A549 (cell line): ENCODE measurements around the gene TBC1D25.

Experiments used
- EP300 ChIP-seq, 2 experiments: fragments of >200 bp; sonication (Bioruptor Twin); formaldehyde crosslinking; IDR thresholded peaks; 2 replicates in 1 of 2; 3 replicates in 1 of 2; pipeline ENCODE4 v1.6.1; 2016 to 2017
- JUN ChIP-seq, 2 experiments: fragments of >200 bp; sonication (Bioruptor Twin); formaldehyde crosslinking; IDR thresholded peaks; 2 replicates in 1 of 2; 3 replicates in 1 of 2; pipeline ENCODE4 v1.6.1; 2016 to 2017
- NR3C1 ChIP-seq: fragments of >200 bp; sonication (Bioruptor Twin); formaldehyde crosslinking; IDR thresholded peaks from 3 replicates; pipeline ENCODE4 v1.6.1; 2017
- RFX5 ChIP-seq: fragments of 450-650 bp; IDR thresholded peaks from 2 replicates; pipeline ENCODE4 v1.7.1; 2014; ENCODE audit warnings: antibody characterized with exemption, mild to moderate bottlenecking, moderate library complexity
- TF ChIP-seq, protein P1 (sequence below): fragments of >200 bp; sonication (Bioruptor Twin); formaldehyde crosslinking; IDR thresholded peaks from 3 replicates; pipeline ENCODE4 v1.5.1; 2016
- TF ChIP-seq, protein P2 (sequence below): fragments of 200-600 bp; sonication (generic); IDR thresholded peaks from 2 replicates; pipeline ENCODE4 v1.6.1; 2016; ENCODE audit warnings: antibody characterized with exemption, mild to moderate bottlenecking, moderate library complexity
- TF ChIP-seq, protein P3 (sequence below): fragments of 450-650 bp; IDR thresholded peaks from 2 replicates; pipeline ENCODE4 v1.6.1; 2014; ENCODE audit warnings: antibody characterized with exemption

DNA sequence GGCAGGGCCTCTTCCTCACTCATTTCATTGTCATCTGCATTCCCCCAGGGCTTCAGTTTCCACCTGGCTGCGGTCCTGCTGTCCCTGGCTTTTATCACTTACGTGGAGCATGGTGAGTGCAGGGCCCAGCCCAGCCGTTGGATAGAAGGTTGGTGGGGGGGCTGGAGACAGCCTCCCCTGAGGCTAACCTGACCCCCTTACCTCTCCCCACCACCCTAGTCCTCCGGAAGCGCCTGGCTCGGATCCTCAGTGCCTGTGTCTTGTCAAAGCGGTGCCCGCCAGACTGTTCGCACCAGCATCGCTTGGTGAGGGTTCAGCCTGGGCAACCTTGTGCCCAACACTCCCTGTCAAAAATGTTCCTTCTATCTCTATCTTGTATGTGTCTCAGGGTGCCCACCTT, 23.7 kb upstream of the TBC1D25 start:
- TF ChIP-seq, protein P1, sequence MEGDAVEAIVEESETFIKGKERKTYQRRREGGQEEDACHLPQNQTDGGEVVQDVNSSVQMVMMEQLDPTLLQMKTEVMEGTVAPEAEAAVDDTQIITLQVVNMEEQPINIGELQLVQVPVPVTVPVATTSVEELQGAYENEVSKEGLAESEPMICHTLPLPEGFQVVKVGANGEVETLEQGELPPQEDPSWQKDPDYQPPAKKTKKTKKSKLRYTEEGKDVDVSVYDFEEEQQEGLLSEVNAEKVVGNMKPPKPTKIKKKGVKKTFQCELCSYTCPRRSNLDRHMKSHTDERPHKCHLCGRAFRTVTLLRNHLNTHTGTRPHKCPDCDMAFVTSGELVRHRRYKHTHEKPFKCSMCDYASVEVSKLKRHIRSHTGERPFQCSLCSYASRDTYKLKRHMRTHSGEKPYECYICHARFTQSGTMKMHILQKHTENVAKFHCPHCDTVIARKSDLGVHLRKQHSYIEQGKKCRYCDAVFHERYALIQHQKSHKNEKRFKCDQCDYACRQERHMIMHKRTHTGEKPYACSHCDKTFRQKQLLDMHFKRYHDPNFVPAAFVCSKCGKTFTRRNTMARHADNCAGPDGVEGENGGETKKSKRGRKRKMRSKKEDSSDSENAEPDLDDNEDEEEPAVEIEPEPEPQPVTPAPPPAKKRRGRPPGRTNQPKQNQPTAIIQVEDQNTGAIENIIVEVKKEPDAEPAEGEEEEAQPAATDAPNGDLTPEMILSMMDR, result no peak
- TF ChIP-seq, protein P2, sequence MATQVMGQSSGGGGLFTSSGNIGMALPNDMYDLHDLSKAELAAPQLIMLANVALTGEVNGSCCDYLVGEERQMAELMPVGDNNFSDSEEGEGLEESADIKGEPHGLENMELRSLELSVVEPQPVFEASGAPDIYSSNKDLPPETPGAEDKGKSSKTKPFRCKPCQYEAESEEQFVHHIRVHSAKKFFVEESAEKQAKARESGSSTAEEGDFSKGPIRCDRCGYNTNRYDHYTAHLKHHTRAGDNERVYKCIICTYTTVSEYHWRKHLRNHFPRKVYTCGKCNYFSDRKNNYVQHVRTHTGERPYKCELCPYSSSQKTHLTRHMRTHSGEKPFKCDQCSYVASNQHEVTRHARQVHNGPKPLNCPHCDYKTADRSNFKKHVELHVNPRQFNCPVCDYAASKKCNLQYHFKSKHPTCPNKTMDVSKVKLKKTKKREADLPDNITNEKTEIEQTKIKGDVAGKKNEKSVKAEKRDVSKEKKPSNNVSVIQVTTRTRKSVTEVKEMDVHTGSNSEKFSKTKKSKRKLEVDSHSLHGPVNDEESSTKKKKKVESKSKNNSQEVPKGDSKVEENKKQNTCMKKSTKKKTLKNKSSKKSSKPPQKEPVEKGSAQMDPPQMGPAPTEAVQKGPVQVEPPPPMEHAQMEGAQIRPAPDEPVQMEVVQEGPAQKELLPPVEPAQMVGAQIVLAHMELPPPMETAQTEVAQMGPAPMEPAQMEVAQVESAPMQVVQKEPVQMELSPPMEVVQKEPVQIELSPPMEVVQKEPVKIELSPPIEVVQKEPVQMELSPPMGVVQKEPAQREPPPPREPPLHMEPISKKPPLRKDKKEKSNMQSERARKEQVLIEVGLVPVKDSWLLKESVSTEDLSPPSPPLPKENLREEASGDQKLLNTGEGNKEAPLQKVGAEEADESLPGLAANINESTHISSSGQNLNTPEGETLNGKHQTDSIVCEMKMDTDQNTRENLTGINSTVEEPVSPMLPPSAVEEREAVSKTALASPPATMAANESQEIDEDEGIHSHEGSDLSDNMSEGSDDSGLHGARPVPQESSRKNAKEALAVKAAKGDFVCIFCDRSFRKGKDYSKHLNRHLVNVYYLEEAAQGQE, result no peak
- no peak for TF ChIP-seq RFX5
- TF ChIP-seq, protein P3, sequence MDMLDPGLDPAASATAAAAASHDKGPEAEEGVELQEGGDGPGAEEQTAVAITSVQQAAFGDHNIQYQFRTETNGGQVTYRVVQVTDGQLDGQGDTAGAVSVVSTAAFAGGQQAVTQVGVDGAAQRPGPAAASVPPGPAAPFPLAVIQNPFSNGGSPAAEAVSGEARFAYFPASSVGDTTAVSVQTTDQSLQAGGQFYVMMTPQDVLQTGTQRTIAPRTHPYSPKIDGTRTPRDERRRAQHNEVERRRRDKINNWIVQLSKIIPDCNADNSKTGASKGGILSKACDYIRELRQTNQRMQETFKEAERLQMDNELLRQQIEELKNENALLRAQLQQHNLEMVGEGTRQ, result no peak
- TF ChIP-seq JUN (IDR thresholded peaks at IDR 0.05), result no peak
- TF ChIP-seq EP300 (IDR thresholded peaks at IDR 0.05), result no peak
- TF ChIP-seq NR3C1, result no peak
